Measurements from ENCODE around the gene ABLIM2.

ABLIM2 gene

DNA sequence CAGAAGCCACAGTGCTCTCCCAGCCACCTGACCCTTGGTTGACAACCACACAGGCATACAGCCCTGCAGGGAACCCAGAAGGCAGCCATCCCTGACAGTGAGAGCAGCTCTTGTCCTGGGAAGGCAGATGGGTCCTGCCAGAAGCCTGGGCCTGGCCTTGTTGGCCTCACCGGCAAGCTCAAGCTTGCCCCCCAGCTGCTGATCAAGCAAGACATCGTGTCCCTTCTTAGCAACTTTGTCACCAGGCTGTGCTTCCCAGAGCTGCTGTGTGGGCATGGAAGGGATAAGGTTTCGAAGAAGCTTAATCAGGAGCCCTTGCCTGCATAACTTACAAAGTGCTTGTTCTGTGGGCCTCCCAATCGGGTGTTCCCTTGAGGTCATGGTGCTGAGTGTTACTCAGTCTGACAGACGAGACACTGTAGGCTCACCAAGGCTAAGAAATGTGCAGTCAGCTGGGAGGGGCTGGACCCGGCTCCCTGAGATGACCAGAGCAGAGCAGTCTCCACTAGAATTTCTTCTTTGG is 6.8 kb upstream of the ABLIM2 start:
- no peaks in the 10 kb centered on the region for H3K36me3 ChIP-seq (ENCODE audit: insufficient read depth, low read length)
- peaks cover 65% of the 10 kb centered on the region for H3K27me3 ChIP-seq (ENCODE audit: insufficient read depth, low read length)
- H3K4me1 ChIP-seq (ENCODE audit: control insufficient read depth, insufficient read depth, low read length, unreplicated experiment): no peaks in the 10 kb centered on the region
- no peaks in the 10 kb centered on the region for H3K79me2 ChIP-seq (ENCODE audit: control insufficient read depth, insufficient read depth, low read length, unreplicated experiment)
- H2AFZ ChIP-seq (ENCODE audit: low read length, unreplicated experiment): no peak overlapping the region
- H3K27ac ChIP-seq (ENCODE audit: low read depth, low read length): no peak overlapping the region
- H3K4me3 ChIP-seq (ENCODE audit: low read depth, low read length): no peak overlapping the region

DNA sequence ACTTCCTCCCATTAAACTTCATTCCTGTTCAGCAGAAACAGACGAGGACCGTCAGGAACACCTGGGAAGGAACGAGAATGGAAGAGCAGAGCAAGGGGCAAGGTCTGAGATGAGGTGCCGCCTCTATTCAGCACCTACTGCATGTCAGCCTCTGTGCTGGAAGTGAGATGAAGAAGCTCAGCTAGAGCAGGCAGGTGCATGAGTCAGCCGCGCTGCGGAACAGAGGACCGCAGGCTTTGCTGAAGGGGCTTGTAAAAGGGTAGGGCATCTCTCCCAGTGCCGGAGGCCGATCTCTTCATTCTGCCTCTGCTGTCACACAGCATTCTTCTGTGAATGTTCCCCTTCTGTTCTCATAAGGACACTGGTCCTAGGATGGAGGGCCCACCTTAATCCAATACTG is 6.1 kb upstream of the ABLIM2 start:
- no peaks in the 10 kb centered on the region for H3K79me2 ChIP-seq (ENCODE audit: control insufficient read depth, insufficient read depth, low read length, unreplicated experiment)
- H3K36me3 ChIP-seq (ENCODE audit: insufficient read depth, low read length): no peaks in the 10 kb centered on the region
- H2AFZ ChIP-seq (ENCODE audit: low read length, unreplicated experiment): no peak overlapping the region
- no peaks in the 10 kb centered on the region for H3K4me1 ChIP-seq (ENCODE audit: control insufficient read depth, insufficient read depth, low read length, unreplicated experiment)
- no peak overlapping the region for H3K27ac ChIP-seq (ENCODE audit: low read depth, low read length)
- H3K27me3 ChIP-seq (ENCODE audit: insufficient read depth, low read length): peaks cover 68% of the 10 kb centered on the region
- H3K4me3 ChIP-seq (ENCODE audit: low read depth, low read length): no peak overlapping the region

- H3K4me1 ChIP-seq (ENCODE audit: control insufficient read depth, insufficient read depth, low read length, unreplicated experiment): no peaks in the 10 kb centered on the region
- H3K79me2 ChIP-seq (ENCODE audit: control insufficient read depth, insufficient read depth, low read length, unreplicated experiment): no peaks in the 10 kb centered on the region
- H3K4me3 ChIP-seq (ENCODE audit: low read depth, low read length): no peak overlapping the region
- H3K27me3 ChIP-seq (ENCODE audit: insufficient read depth, low read length): peaks cover 68% of the 10 kb centered on the region
- no peak overlapping the region for H3K27ac ChIP-seq (ENCODE audit: low read depth, low read length)
- H2AFZ ChIP-seq (ENCODE audit: low read length, unreplicated experiment): no peak overlapping the region
- no peaks in the 10 kb centered on the region for H3K36me3 ChIP-seq (ENCODE audit: insufficient read depth, low read length)
These were observed 5.6 kb upstream of the ABLIM2 start for GRCh38 chr4:8164194-8164565.

- Histone ChIP-seq H3K4me3 (ENCODE audit: low read depth, low read length) (no peak overlapping the region), H2AFZ (ENCODE audit: low read length, unreplicated experiment) (no peak overlapping the region), H3K27ac (ENCODE audit: low read depth, low read length) (no peak overlapping the region), H3K27me3 (ENCODE audit: insufficient read depth, low read length) (peaks cover 64% of the 10 kb centered on the region), H3K4me1 (ENCODE audit: control insufficient read depth, insufficient read depth, low read length, unreplicated experiment) (no peaks in the 10 kb centered on the region), H3K79me2 (ENCODE audit: control insufficient read depth, insufficient read depth, low read length, unreplicated experiment) (no peaks in the 10 kb centered on the region), H3K36me3 (ENCODE audit: insufficient read depth, low read length) (no peaks in the 10 kb centered on the region)
These were observed 5.0 kb upstream of the ABLIM2 start for GRCh38 chr4:8163436-8164193.

DNA sequence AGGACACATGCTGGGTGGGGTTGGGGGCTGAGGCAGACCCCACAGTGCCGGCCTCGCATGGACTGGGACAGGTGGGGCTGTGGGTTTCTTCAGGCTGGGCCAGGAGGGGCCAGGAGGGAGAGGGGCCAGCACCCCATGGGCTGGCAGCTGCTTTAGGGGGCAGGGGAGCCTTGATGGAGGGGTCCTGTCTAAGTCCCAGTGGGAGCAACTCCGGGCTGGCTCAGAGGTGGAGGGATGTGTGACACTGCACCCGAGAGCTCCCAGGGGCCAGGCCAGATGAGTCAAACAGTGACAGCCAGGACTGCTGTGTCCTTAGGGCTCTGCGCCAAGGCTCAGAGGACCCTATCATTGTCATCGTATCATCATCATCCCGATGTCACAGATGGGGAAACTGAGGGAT is 4.4 kb upstream of the ABLIM2 start:
- Histone ChIP-seq H3K27me3 (ENCODE audit: insufficient read depth, low read length) (peaks cover 69% of the 10 kb centered on the region), H3K4me3 (ENCODE audit: low read depth, low read length) (no peak overlapping the region), H3K36me3 (ENCODE audit: insufficient read depth, low read length) (no peaks in the 10 kb centered on the region), H3K4me1 (ENCODE audit: control insufficient read depth, insufficient read depth, low read length, unreplicated experiment) (no peaks in the 10 kb centered on the region), H2AFZ (ENCODE audit: low read length, unreplicated experiment) (no peak overlapping the region), H3K27ac (ENCODE audit: low read depth, low read length) (no peak overlapping the region), H3K79me2 (ENCODE audit: control insufficient read depth, insufficient read depth, low read length, unreplicated experiment) (no peaks in the 10 kb centered on the region)

DNA sequence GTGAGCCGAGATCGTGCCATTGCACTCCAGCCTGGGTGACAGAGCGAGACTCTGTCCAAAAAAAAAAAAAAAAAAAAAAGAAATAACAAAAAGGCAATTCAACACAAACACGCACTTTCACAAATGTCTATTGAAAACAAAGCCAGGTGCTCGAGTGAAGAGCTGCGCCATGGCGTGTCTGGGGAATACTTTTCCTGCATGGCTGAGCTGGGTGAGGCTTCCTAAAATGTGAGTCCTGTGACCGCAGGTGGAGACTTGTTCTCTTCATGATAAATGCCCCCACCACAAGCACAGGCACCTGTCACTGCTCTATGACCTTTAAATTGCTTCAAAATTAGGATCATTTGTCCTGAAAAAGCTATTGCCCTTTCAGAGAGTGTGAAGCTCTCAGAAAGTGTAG is 4.0 kb upstream of the ABLIM2 start:
- Histone ChIP-seq H2AFZ (ENCODE audit: low read length, unreplicated experiment) (no peak overlapping the region), H3K27ac (ENCODE audit: low read depth, low read length) (no peak overlapping the region), H3K27me3 (ENCODE audit: insufficient read depth, low read length) (peaks cover 69% of the 10 kb centered on the region), H3K36me3 (ENCODE audit: insufficient read depth, low read length) (no peaks in the 10 kb centered on the region), H3K4me3 (ENCODE audit: low read depth, low read length) (no peak overlapping the region), H3K4me1 (ENCODE audit: control insufficient read depth, insufficient read depth, low read length, unreplicated experiment) (no peaks in the 10 kb centered on the region), H3K79me2 (ENCODE audit: control insufficient read depth, insufficient read depth, low read length, unreplicated experiment) (no peaks in the 10 kb centered on the region)

GRCh38 chr4:8160572-8160971 is 2.0 kb upstream of the ABLIM2 start:
- Histone ChIP-seq H3K27me3 (ENCODE audit: insufficient read depth, low read length) (peaks cover 56% of the 10 kb centered on the region), H3K27ac (ENCODE audit: low read depth, low read length) (no peak overlapping the region), H3K4me3 (ENCODE audit: low read depth, low read length) (no peak overlapping the region)

GRCh38 chr4:8160233-8160560 is 1.6 kb upstream of the ABLIM2 start:
- H3K36me3 ChIP-seq (ENCODE audit: insufficient read depth, low read length): no peaks in the 10 kb centered on the region
- peaks cover 9% of the 10 kb centered on the region for H3K4me1 ChIP-seq (ENCODE audit: control insufficient read depth, insufficient read depth, low read length, unreplicated experiment)
- H3K27me3 ChIP-seq (ENCODE audit: insufficient read depth, low read length): peaks cover 53% of the 10 kb centered on the region
- no peaks in the 10 kb centered on the region for H3K79me2 ChIP-seq (ENCODE audit: control insufficient read depth, insufficient read depth, low read length, unreplicated experiment)
- H3K4me3 ChIP-seq (ENCODE audit: low read depth, low read length): no peak overlapping the region
- H2AFZ ChIP-seq (ENCODE audit: low read length, unreplicated experiment): no peak overlapping the region
- no peak overlapping the region for H3K27ac ChIP-seq (ENCODE audit: low read depth, low read length)

More at GRCh38 chr4:8160572-8160971, 2.0 kb upstream of the ABLIM2 start:
- H3K36me3 ChIP-seq (ENCODE audit: insufficient read depth, low read length): no peaks in the 10 kb centered on the region
- no peaks in the 10 kb centered on the region for H3K79me2 ChIP-seq (ENCODE audit: control insufficient read depth, insufficient read depth, low read length, unreplicated experiment)
- no peak overlapping the region for H2AFZ ChIP-seq (ENCODE audit: low read length, unreplicated experiment)
- peaks cover 9% of the 10 kb centered on the region for H3K4me1 ChIP-seq (ENCODE audit: control insufficient read depth, insufficient read depth, low read length, unreplicated experiment)

DNA sequence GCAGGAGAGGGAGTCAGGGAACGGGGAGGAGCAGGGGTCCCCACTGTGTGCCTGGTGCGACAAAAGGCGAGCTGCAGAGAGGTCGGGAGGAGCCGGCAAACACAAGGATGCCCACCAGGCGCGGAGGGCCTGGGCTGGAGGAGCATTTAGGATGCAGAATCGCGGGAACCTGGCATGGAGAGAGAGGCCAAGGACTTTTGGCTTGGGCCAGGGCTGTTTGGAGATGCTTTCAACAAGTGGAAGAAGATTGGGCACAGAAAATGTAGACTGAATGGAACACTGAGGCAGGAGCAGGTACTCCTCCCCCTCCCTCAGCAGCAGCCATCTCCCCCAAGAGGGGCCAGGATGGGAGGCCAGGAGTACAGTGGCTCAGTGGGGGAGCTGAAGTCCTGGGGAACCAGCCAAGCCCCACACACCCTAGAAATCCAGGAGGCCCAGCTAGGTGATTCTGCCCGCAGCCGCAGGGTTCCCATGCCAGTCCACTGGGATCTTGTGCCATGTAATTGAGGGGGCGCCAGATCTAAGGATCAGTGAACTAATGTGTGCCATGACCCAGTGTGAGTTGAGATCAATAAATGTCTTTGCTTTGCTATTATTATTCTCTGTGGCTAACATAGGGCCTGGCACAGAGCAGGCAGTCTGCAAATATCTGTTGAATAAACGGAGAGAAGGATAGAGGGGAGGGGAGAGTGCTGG is 1.1 kb upstream of the ABLIM2 start:
- Histone ChIP-seq H3K27ac (ENCODE audit: low read depth, low read length) (no peak overlapping the region), H3K4me1 (ENCODE audit: control insufficient read depth, insufficient read depth, low read length, unreplicated experiment) (peaks cover 9% of the 10 kb centered on the region), H3K79me2 (ENCODE audit: control insufficient read depth, insufficient read depth, low read length, unreplicated experiment) (no peaks in the 10 kb centered on the region), H3K4me3 (ENCODE audit: low read depth, low read length) (peak overlapping the region; percentile 88), H2AFZ (ENCODE audit: low read length, unreplicated experiment) (no peak overlapping the region), H3K27me3 (ENCODE audit: insufficient read depth, low read length) (peaks cover 50% of the 10 kb centered on the region), H3K36me3 (ENCODE audit: insufficient read depth, low read length) (no peaks in the 10 kb centered on the region)

GRCh38 chr4:8157944-8158709 is 486 bp downstream of the ABLIM2 start:
- peak overlapping the region; percentile 71 for H2AFZ ChIP-seq (ENCODE audit: low read length, unreplicated experiment)
- no peak overlapping the region for H3K27ac ChIP-seq (ENCODE audit: low read depth, low read length)
- peaks cover 9% of the 10 kb centered on the region for H3K4me1 ChIP-seq (ENCODE audit: control insufficient read depth, insufficient read depth, low read length, unreplicated experiment)
- peak overlapping the region; percentile 79 for H3K4me3 ChIP-seq (ENCODE audit: low read depth, low read length)
- no peaks in the 10 kb centered on the region for H3K79me2 ChIP-seq (ENCODE audit: control insufficient read depth, insufficient read depth, low read length, unreplicated experiment)
- H3K27me3 ChIP-seq (ENCODE audit: insufficient read depth, low read length): peaks cover 40% of the 10 kb centered on the region
- no peaks in the 10 kb centered on the region for H3K36me3 ChIP-seq (ENCODE audit: insufficient read depth, low read length)

Measured in ACC112 (cell line).